GM12878 (cell line): Measurements from ENCODE around the gene SPOCK1. TPM values are rescaled to one million over a fixed set of nuclear protein-coding genes. Genes with fewer than 3 reads are reported as not detected.

ENCODE experiments used
- ATAC-seq: fragments of 200-7000 bp; cut with Tn5 transposase; 3 replicates; pipeline ENCODE4 v1.9.1; 2020; ENCODE audit warnings: mild to moderate bottlenecking, moderate library complexity
- BruUV-seq: library from RNA; stranded (reverse); fragments of 400-500 nt; replicated peaks from 2 replicates; lab custom pipeline; 2021; lab: Mats Ljungman, UMichigan
- CTCF ChIA-PET: fragments of 300-600 bp; sonication (Branson Sonifier 250); formaldehyde crosslinking; extraction: SDS; loops from one replicate; lab custom pipeline; 2021; ENCODE audit warnings: inconsistent platforms; lab: Yijun Ruan, JAX
- POLR2A ChIA-PET: fragments of 350-600 bp; formaldehyde crosslinking; extraction: SDS; loops from one replicate; lab custom pipeline; 2021; ENCODE audit warnings: inconsistent platforms; lab: Charles Lee
- RAD21 ChIA-PET: fragments of 300-600 bp; sonication (Branson Sonifier 250); formaldehyde crosslinking; loops from one replicate; lab custom pipeline; 2023; ENCODE audit warnings: antibody characterized with exemption; ENCODE audit not compliant: unreplicated experiment; lab: Charles Lee
- SMC1A ChIA-PET: fragments of 300-600 bp; sonication (Branson Sonifier 250); formaldehyde crosslinking; loops from one replicate; lab custom pipeline; 2023; ENCODE audit not compliant: unreplicated experiment, uncharacterized antibody; lab: Charles Lee
- DNase-seq: peaks from one replicate; pipeline ENCODE4 v3.0.0-alpha.2; 2011; ENCODE audit warnings: low read depth, low spot score
- FAIRE-seq: peaks from 3 replicates; lab custom pipeline; 2011; peaks lifted over from hg19 to GRCh38; lab: Jason Lieb, UNC
- H2AFZ ChIP-seq: 2 replicates; pipeline ENCODE4 v1.6.0; 2011; ENCODE audit warnings: low read depth, low read length, control low read depth; ENCODE audit not compliant: control insufficient read depth
- H3K27ac ChIP-seq: 2 replicates; pipeline ENCODE4 v1.5.1; 2011; ENCODE audit warnings: control low read depth; ENCODE audit not compliant: control insufficient read depth, insufficient read depth
- H3K27me3 ChIP-seq, 2 experiments: replicated peaks in 1 of 2; 2 replicates each; pipeline versions ENCODE4 v1.6.0 to v1.6.1; 2011; ENCODE audit warnings: low read length in 1 of 2; ENCODE audit not compliant: control insufficient read depth in 2 of 2, insufficient read depth in 2 of 2
- H3K36me3 ChIP-seq, 2 experiments: 2 replicates each; pipeline ENCODE4 v1.5.1; 2011; ENCODE audit warnings: low read length in 1 of 2; ENCODE audit not compliant: control insufficient read depth in 2 of 2, insufficient read depth in 2 of 2
- H3K4me1 ChIP-seq: 2 replicates; pipeline ENCODE4 v1.6.1; 2011; ENCODE audit warnings: mild to moderate bottlenecking, low read length, moderate library complexity, mixed read lengths; ENCODE audit not compliant: control insufficient read depth, insufficient read depth
- H3K4me2 ChIP-seq: 2 replicates; pipeline ENCODE4 v1.6.0; 2011; ENCODE audit warnings: control low read depth; ENCODE audit not compliant: control insufficient read depth, insufficient read depth
- H3K4me3 ChIP-seq: fragments of 200-600 bp; sonication (generic); 2 replicates; pipeline ENCODE4 v1.5.1; 2016
- H3K79me2 ChIP-seq: 2 replicates; pipeline ENCODE4 v1.6.0; 2011; ENCODE audit warnings: low read length; ENCODE audit not compliant: control insufficient read depth, insufficient read depth
- H3K9ac ChIP-seq: 2 replicates; pipeline ENCODE4 v1.8.0; 2011; ENCODE audit warnings: low read length, control low read depth, mixed read lengths; ENCODE audit not compliant: control insufficient read depth, insufficient read depth
- H3K9me3 ChIP-seq: replicated peaks from 3 replicates; pipeline ENCODE4 v1.5.1; 2011; ENCODE audit warnings: mild to moderate bottlenecking, low read length; ENCODE audit not compliant: control insufficient read depth, insufficient read depth
- H4K20me1 ChIP-seq: 2 replicates; pipeline ENCODE4 v1.6.0; 2011; ENCODE audit not compliant: control insufficient read depth, insufficient read depth
- CHD4 ChIP-seq: fragments of 200-600 bp; sonication (generic); IDR thresholded peaks from 2 replicates; pipeline ENCODE4 v1.6.1; 2016; ENCODE audit warnings: mild to moderate bottlenecking
- PML ChIP-seq: IDR thresholded peaks from 2 replicates; pipeline ENCODE4 v1.6.1; 2012; ENCODE audit warnings: low read length, inconsistent platforms
- RB1 ChIP-seq: fragments of 450-650 bp; formaldehyde crosslinking; IDR thresholded peaks from 2 replicates; pipeline ENCODE4 v1.6.1; 2017; ENCODE audit warnings: mild to moderate bottlenecking, borderline replicate concordance
- RUNX3 ChIP-seq: IDR thresholded peaks from 2 replicates; pipeline ENCODE4 v1.6.1; 2012; ENCODE audit warnings: low read length, inconsistent platforms
- SPI1 ChIP-seq: IDR thresholded peaks from 2 replicates; pipeline ENCODE4 v1.6.1; 2011; ENCODE audit warnings: low read depth, mild to moderate bottlenecking, low read length, moderate library complexity, borderline replicate concordance; ENCODE audit not compliant: insufficient read depth
- YY1 ChIP-seq: IDR thresholded peaks from 2 replicates; pipeline ENCODE4 v1.6.1; 2011; ENCODE audit warnings: low read depth, mild to moderate bottlenecking, low read length
- ZBTB11 ChIP-seq: fragments of 450-650 bp; formaldehyde crosslinking; IDR thresholded peaks from 2 replicates; pipeline ENCODE4 v1.5.0; 2022; ENCODE audit warnings: mild to moderate bottlenecking, missing genetic modification characterization
- ZNF687 ChIP-seq: fragments of 450-650 bp; IDR thresholded peaks from 2 replicates; pipeline ENCODE4 v1.6.1; 2017; ENCODE audit warnings: mild to moderate bottlenecking, moderate library complexity
- WGBS: methylation state at CpG from one replicate; pipeline ENCODE4 v1.1.6; 2016; ENCODE audit warnings: low lambda C conversion rate; ENCODE audit not compliant: insufficient replicate concordance, insufficient coverage; ENCODE audit errors: missing lambda C conversion rate; 5-methylcytosine and 5-hydroxymethylcytosine counted together
- in situ Hi-C: fragments of 300-500 bp; cut with MboI; formaldehyde crosslinking; loops from 9 replicates; pipeline ENCODE4 v1.14.3; 2018; ENCODE audit warnings: mixed read lengths
- intact Hi-C: fragments of 100-400 bp; cut with micrococcal nuclease; formaldehyde crosslinking; loops from one replicate; pipeline ENCODE4 v1.14.2; 2022; ENCODE audit not compliant: unreplicated experiment
- polyA plus RNA-seq, 11 experiments: library from polyadenylated mRNA; depleted of rRNA in 4 of 11; unstranded in 6 of 11; stranded (reverse) in 5 of 11; fragments of >200 nt; fragmentation: Nextera tagmentation in 4 of 11; fragmentation: Illumina TruSeq in 1 of 11; extraction: Ambion mirVana in 4 of 11; extraction: Trizol in 1 of 11; gene quantifications; 1 replicate in 1 of 11; 2 replicates in 10 of 11; pipeline versions ENCODE4 v1.2.1 to v1.2.3, GENCODE V29; 2011 to 2016; ENCODE audit warnings: inconsistent platforms in 2 of 11, missing spikeins in 2 of 11, low read depth in 1 of 11
- total RNA-seq, 4 experiments: library from RNA; depleted of rRNA in 3 of 4; stranded (reverse); fragments of >200 nt in 3 of 4; fragmentation: Illumina TruSeq in 1 of 4; extraction: Trizol in 1 of 4; gene quantifications; 2 replicates each; pipeline versions ENCODE4 v1.2.1 to v1.2.3, GENCODE V29; 2013 to 2021

Gene SPOCK1
- total and polyA plus RNA-seq, 10 of the 15 experiments (the other 5 are each of a cell fraction or from before 2014, with no cell fraction given), result 0.06 to 0.68 (median 0.25) TPM; not detected in 3

- ChIA-PET RAD21 (no interaction called here), SMC1A (no interaction called here), POLR2A (no interaction called here), CTCF (no interaction called here)
- Histone ChIP-seq H3K9ac (no peak overlapping the region), H3K27me3 (peaks cover 0 to 13% of the 10 kb centered on the region in 2 experiments; a peak in 3 of 4 replicates), H4K20me1 (no peaks in the 10 kb centered on the region), H3K9me3 (no peaks in the 10 kb centered on the region), H3K79me2 (no peaks in the 10 kb centered on the region), H3K4me3 (no peak overlapping the region), H3K4me2 (no peak overlapping the region), H3K27ac (no peak overlapping the region), H3K36me3 (no peaks in the 10 kb centered on the region), H2AFZ (no peak overlapping the region), H3K4me1 (no peaks in the 10 kb centered on the region)
- BruUV-seq, result no TSS peak
- intact Hi-C loops (no loop called here), in situ Hi-C loops (no loop called here)
- ATAC-seq (no peak), FAIRE-seq (no peak), DNase-seq (no peak)
- 33% methylated on average over 3 of the region's 3 CpGs for WGBS
- TF ChIP-seq CHD4 (no peak), PML (no peak), RUNX3 (no peak), YY1 (no peak)
Observed at GRCh38 chr5:137290373-137290772, 208.8 kb downstream of the SPOCK1 start.

DNA sequence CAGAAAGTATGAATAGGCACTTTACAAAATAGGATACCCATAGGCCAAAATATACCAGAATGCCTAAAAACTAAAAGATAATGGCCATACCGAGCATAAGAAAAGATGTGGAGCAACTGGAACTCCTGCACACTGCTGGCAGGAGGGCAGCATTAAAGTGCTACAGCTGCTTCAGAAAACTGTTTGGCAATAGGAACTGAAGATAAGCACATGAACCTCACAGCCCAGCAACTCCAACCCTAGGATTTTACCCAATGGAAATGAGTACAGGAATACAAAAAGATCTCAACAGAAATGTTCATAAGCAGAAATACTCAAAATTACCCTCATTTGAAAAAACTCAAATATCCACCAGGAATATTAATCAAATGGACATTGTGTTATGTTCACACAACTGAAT, 209.3 kb downstream of the SPOCK1 start:
- POLR2A ChIA-PET, result no interaction called here
- CTCF ChIA-PET, result no interaction called here
- Histone ChIP-seq H3K36me3 (no peaks in the 10 kb centered on the region), H3K27me3 (peaks cover 0 to 13% of the 10 kb centered on the region in 2 experiments; a peak in 3 of 4 replicates), H2AFZ (no peak overlapping the region), H3K27ac (no peak overlapping the region), H3K4me1 (no peaks in the 10 kb centered on the region), H3K4me3 (no peak overlapping the region), H3K4me2 (no peak overlapping the region), H3K9me3 (no peaks in the 10 kb centered on the region), H3K9ac (no peak overlapping the region), H3K79me2 (no peaks in the 10 kb centered on the region), H4K20me1 (no peaks in the 10 kb centered on the region)
- TF ChIP-seq ZNF687 (no peak), SPI1 (no peak), RB1 (no peak), PML (no peak), ZBTB11 (CRISPR knock-in tag) (no peak)
- WGBS, result 0% methylated on average over 1 of the region's 1 CpG
- in situ Hi-C loops, result no loop called here
- ATAC-seq (no peak), DNase-seq (no peak), FAIRE-seq (no peak)
- RAD21 ChIA-PET, result no interaction called here
- BruUV-seq, result no TSS peak
- SMC1A ChIA-PET, result no interaction called here
- intact Hi-C loops, result no loop called here
